B cell (primary cell): ENCODE results near the gene FOXF1. TPM values are rescaled to one million over a fixed set of nuclear protein-coding genes. Genes with fewer than 3 reads are reported as not detected.

ENCODE experiments used
- ATAC-seq: fragments of 200-7000 bp; cut with Tn5 transposase; one replicate; pipeline ENCODE4 v1.10.0; 2021; ENCODE audit warnings: low read depth, mild to moderate bottlenecking, moderate number of reproducible peaks, moderate library complexity
- CTCF ChIA-PET: fragments of 350-600 bp; sonication (Branson Sonifier 250); formaldehyde crosslinking; loops from one replicate; lab custom pipeline; 2021; ENCODE audit warnings: antibody characterized with exemption, inconsistent platforms; lab: Charles Lee
- POLR2A ChIA-PET: fragments of 350-600 bp; sonication (Branson Sonifier 250); formaldehyde crosslinking; loops from one replicate; lab custom pipeline; 2021; ENCODE audit warnings: antibody characterized with exemption; lab: Charles Lee
- DNase-seq: peaks from one replicate; pipeline ENCODE4 v3.0.0; 2013
- H2AFZ ChIP-seq: 2 replicates; pipeline ENCODE4 v1.6.1; 2012; ENCODE audit warnings: mild to moderate bottlenecking, low read depth, low read length; ENCODE audit not compliant: insufficient read depth, poor library complexity, severe bottlenecking
- H3K27ac ChIP-seq, 2 donors: 1 replicate in 1 of 2; 2 replicates in 1 of 2; pipeline ENCODE4 v1.5.1; 2012 to 2013; ENCODE audit warnings: low read length in 2 of 2, mild to moderate bottlenecking in 2 of 2, moderate library complexity in 1 of 2
- H3K27me3 ChIP-seq, 4 experiments: fragments of 200-600 bp in 1 of 4; sonication (generic) in 1 of 4; replicated peaks in 1 of 4; 1 replicate in 2 of 4; 2 replicates in 2 of 4; pipeline versions ENCODE4 v1.6.1 to v1.7.0; 2013 to 2016; ENCODE audit warnings: low read length in 3 of 4, mild to moderate bottlenecking in 2 of 4, mixed read lengths in 1 of 4, moderate library complexity in 1 of 4; ENCODE audit not compliant: insufficient read depth in 4 of 4, control insufficient read depth in 3 of 4; ENCODE audit errors: control extremely low read depth in 1 of 4
- H3K36me3 ChIP-seq, 2 experiments: replicated peaks in 1 of 2; 1 replicate in 1 of 2; 2 replicates in 1 of 2; pipeline versions ENCODE4 v1.6.1 to v1.7.1; 2013; ENCODE audit warnings: low read length in 1 of 2; ENCODE audit not compliant: insufficient read depth in 2 of 2, control insufficient read depth in 1 of 2; ENCODE audit errors: control extremely low read depth in 1 of 2, extremely low read depth in 1 of 2
- H3K4me1 ChIP-seq, 2 donors: fragments of 200-600 bp in 1 of 2; sonication (generic) in 1 of 2; 1 replicate in 1 of 2; 2 replicates in 1 of 2; pipeline versions ENCODE4 v1.5.1 to v1.6.1; 2013 to 2017; ENCODE audit warnings: low read length in 2 of 2; ENCODE audit not compliant: control insufficient read depth in 2 of 2, insufficient read depth in 2 of 2
- H3K4me2 ChIP-seq: replicated peaks from 2 replicates; pipeline ENCODE3; 2012; ENCODE audit warnings: mild to moderate bottlenecking, low read depth, low read length; ENCODE audit not compliant: poor library complexity, severe bottlenecking
- H3K4me3 ChIP-seq, 5 experiments: fragments of 200-600 bp in 1 of 5; sonication (generic) in 1 of 5; 1 replicate in 3 of 5; 2 replicates in 2 of 5; pipeline versions ENCODE4 v1.5.1 to v1.7.0; 2011 to 2016; ENCODE audit warnings: low read length in 4 of 5, mild to moderate bottlenecking in 4 of 5, low read depth in 2 of 5, control low read depth in 1 of 5, moderate library complexity in 1 of 5; ENCODE audit not compliant: insufficient read depth in 1 of 5; ENCODE audit errors: control extremely low read depth in 1 of 5, extremely low read depth in 1 of 5
- H3K79me2 ChIP-seq: fragments of 200-600 bp; sonication (generic); one replicate; pipeline ENCODE4 v1.6.0; 2016; ENCODE audit warnings: low read length; ENCODE audit not compliant: control insufficient read depth, insufficient read depth
- H3K9ac ChIP-seq: fragments of 200-600 bp; sonication (generic); 2 replicates; pipeline ENCODE4 v1.6.1; 2017; ENCODE audit warnings: mild to moderate bottlenecking, low read length, moderate library complexity
- H3K9me3 ChIP-seq, 3 donors: one replicate each; pipeline versions ENCODE4 v1.6.1 to v1.7.1; 2013; ENCODE audit warnings: low read length in 2 of 3; ENCODE audit not compliant: control insufficient read depth in 2 of 3, insufficient read depth in 1 of 3; ENCODE audit errors: control extremely low read depth in 1 of 3
- H4K20me1 ChIP-seq: 2 replicates; pipeline ENCODE4 v1.6.0; 2012; ENCODE audit warnings: mild to moderate bottlenecking, low read length; ENCODE audit not compliant: insufficient read depth, control insufficient read depth, poor library complexity, severe bottlenecking
- H3K27ac Mint-ChIP-seq: one replicate; pipeline ENCODE4 v1.8.0; 2021; ENCODE audit warnings: mixed read lengths
- H3K27me3 Mint-ChIP-seq: one replicate; pipeline ENCODE4 v1.8.0; 2021; ENCODE audit warnings: mixed read lengths
- H3K4me1 Mint-ChIP-seq: one replicate; pipeline ENCODE4 v1.8.0; 2021; ENCODE audit warnings: mixed read lengths
- H3K4me3 Mint-ChIP-seq: one replicate; pipeline ENCODE4 v1.8.0; 2021; ENCODE audit warnings: mixed read lengths
- H3K9me3 Mint-ChIP-seq: one replicate; pipeline ENCODE4 v1.8.0; 2022; ENCODE audit warnings: mixed read lengths; ENCODE audit not compliant: insufficient read depth
- EZH2 ChIP-seq: IDR thresholded peaks from 2 replicates; pipeline ENCODE4 v1.6.1; 2012; ENCODE audit warnings: borderline replicate concordance, low read depth, mild to moderate bottlenecking, moderate library complexity, low read length; ENCODE audit not compliant: insufficient read depth, poor library complexity, severe bottlenecking
- WGBS: methylation state at CpG from one replicate; pipeline ENCODE4 v1.1.5; 2013; ENCODE audit warnings: missing lambda C conversion rate; ENCODE audit not compliant: insufficient coverage; 5-methylcytosine and 5-hydroxymethylcytosine counted together
- intact Hi-C: fragments of 100-400 bp; cut with micrococcal nuclease; formaldehyde crosslinking; loops from one replicate; pipeline ENCODE4 v1.10.0; 2022
- polyA plus RNA-seq: library from polyadenylated mRNA; depleted of rRNA; stranded (reverse); fragments of >200 nt; gene quantifications from 2 replicates; pipeline ENCODE4 v1.2.3, GENCODE V29; 2012
- total RNA-seq, 2 donors: library from RNA; stranded (reverse); fragments of 120-200 nt in 1 of 2; gene quantifications; 1 replicate in 1 of 2; 2 replicates in 1 of 2; pipeline versions ENCODE4 v1.2.3 to v1.2.4, GENCODE V29; 2013 to 2022
- TF ChIP-seq, protein P1 (sequence below): fragments of 200-600 bp; IDR thresholded peaks from one replicate; pipeline ENCODE4 v1.8.0; 2022; ENCODE audit warnings: antibody characterized with exemption, mild to moderate bottlenecking

FOXF1 gene
- total and polyA plus RNA-seq, 2 donors (not counting 1 experiment from before 2014, with no cell fraction given), result not detected

DNA sequence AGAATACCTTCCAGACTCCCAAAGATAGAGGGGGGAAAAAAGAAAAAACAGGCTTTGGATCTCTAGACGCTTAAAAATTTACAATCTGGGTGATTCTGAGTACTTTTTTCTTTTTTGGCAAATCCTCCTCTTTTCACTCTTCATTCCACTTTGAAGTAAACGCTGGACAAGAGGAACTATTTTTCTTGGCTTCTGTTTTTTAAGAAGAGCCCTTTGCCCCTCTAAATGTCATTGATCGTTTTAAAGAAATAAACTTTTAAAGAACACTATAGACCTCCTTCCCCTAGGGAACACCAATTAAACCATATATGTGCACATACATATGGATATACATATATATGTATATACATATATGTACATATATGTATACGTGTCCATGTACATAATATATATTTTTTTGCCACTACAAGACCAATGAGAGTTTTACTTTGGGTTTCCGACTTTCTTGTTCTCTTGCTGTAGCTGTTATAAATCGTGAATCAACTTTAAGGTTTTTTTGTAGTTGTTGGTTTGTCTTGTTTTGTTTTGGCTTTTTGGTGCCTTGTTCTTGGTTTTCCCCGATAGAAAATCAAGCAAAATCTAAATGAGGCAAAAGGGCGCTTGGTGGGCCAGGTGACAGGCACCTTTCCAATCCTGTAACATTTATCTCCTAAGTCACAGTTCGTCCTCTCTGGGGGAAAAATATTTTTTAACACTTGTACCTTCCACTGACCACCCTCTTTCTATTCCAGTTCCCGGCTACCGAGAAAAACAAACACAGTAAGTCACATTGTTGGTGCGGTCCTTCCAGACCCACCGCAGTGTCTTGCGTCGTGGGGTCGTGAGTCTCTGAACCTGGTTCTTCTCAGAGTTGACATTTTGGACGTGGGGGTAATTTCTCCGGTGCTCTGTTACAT is 4.4 kb downstream of the FOXF1 start:
- H3K9me3 Mint-ChIP-seq, result no peaks in the 10 kb centered on the region
- no peak overlapping the region for H3K4me3 Mint-ChIP-seq
- no peak overlapping the region for H3K4me3 ChIP-seq
- no peaks in the 10 kb centered on the region for H3K79me2 ChIP-seq
- no peak overlapping the region for H3K4me2 ChIP-seq
- POLR2A ChIA-PET, result no interaction called here
- H3K9ac ChIP-seq, result no peak overlapping the region
- 24% methylated on average over 9 of the region's 18 CpGs for WGBS
- H3K9me3 ChIP-seq, result peaks cover 0 to 21% (median 1%) of the 10 kb centered on the region in 3 donors
- H3K36me3 ChIP-seq, result no peaks in the 10 kb centered on the region
- CTCF ChIA-PET, result no interaction called here
- peaks cover 10% of the 10 kb centered on the region for H3K4me1 Mint-ChIP-seq
- peaks cover 0 to 85% (median 51%) of the 10 kb centered on the region in 4 experiments for H3K27me3 ChIP-seq
- no peaks in the 10 kb centered on the region for H4K20me1 ChIP-seq
- no peak overlapping the region for H3K27ac ChIP-seq
- DNase-seq, result no peak
- peaks cover 15 to 27% of the 10 kb centered on the region in 2 donors for H3K4me1 ChIP-seq
- peaks cover 60% of the 10 kb centered on the region for H3K27me3 Mint-ChIP-seq
- no peak overlapping the region for H2AFZ ChIP-seq
- no peak for ATAC-seq
- intact Hi-C loops, result loop anchor here (5.0 kb wide), 1 partner anchor 53 kb away; the partner anchor contains the start of gene FOXC2
- no peak overlapping the region for H3K27ac Mint-ChIP-seq
- no peak for TF ChIP-seq EZH2
- TF ChIP-seq, protein P1, sequence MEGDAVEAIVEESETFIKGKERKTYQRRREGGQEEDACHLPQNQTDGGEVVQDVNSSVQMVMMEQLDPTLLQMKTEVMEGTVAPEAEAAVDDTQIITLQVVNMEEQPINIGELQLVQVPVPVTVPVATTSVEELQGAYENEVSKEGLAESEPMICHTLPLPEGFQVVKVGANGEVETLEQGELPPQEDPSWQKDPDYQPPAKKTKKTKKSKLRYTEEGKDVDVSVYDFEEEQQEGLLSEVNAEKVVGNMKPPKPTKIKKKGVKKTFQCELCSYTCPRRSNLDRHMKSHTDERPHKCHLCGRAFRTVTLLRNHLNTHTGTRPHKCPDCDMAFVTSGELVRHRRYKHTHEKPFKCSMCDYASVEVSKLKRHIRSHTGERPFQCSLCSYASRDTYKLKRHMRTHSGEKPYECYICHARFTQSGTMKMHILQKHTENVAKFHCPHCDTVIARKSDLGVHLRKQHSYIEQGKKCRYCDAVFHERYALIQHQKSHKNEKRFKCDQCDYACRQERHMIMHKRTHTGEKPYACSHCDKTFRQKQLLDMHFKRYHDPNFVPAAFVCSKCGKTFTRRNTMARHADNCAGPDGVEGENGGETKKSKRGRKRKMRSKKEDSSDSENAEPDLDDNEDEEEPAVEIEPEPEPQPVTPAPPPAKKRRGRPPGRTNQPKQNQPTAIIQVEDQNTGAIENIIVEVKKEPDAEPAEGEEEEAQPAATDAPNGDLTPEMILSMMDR, result no peak

DNA sequence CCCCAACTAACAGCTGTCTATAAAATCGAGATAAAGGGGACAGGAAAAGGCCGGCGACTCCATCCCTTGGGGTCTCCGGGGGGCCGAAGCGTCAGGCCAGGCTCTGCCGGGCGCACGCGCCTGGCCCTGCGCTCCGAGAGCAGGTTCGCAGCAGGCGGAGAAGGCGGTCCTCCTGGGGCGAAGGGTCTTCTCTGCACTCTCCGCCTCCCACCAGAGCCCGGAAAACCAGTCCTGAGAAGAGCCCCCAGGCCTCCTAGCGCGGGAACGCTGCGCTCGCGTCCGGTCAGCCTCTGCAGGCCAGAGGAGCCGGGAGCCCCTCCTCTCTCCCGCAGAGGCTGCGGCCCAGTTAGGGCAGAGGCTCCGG is 5.1 kb downstream of the FOXF1 start:
- POLR2A ChIA-PET, result no interaction called here
- Mint-ChIP-seq H3K27me3 (peaks cover 61% of the 10 kb centered on the region), H3K4me1 (peaks cover 13% of the 10 kb centered on the region), H3K4me3 (no peak overlapping the region), H3K9me3 (no peaks in the 10 kb centered on the region), H3K27ac (no peak overlapping the region)
- Histone ChIP-seq H3K27me3 (peaks cover 0 to 88% (median 52%) of the 10 kb centered on the region in 4 experiments), H3K9me3 (peaks cover 0 to 21% (median 1%) of the 10 kb centered on the region in 3 donors), H3K9ac (no peak overlapping the region), H3K79me2 (no peaks in the 10 kb centered on the region), H3K27ac (no peak overlapping the region), H4K20me1 (no peaks in the 10 kb centered on the region), H3K4me1 (peaks cover 18 to 26% of the 10 kb centered on the region in 2 donors), H2AFZ (no peak overlapping the region), H3K36me3 (no peaks in the 10 kb centered on the region), H3K4me3 (no peak overlapping the region), H3K4me2 (no peak overlapping the region)
- TF ChIP-seq, protein P1, result no peak
- TF ChIP-seq EZH2, result no peak
- 21% methylated on average over 29 of the region's 29 CpGs for WGBS
- DNase-seq (no peak), ATAC-seq (no peak)
- intact Hi-C loops, result no loop called here
- CTCF ChIA-PET, result no interaction called here
